ENCODE results near the gene KAT7. TPM values are rescaled to one million over a fixed set of nuclear protein-coding genes. Genes with fewer than 3 reads are reported as not detected.

KAT7 gene
- total RNA-seq, 2 experiments from 2014 or later: 178 to 187 TPM

DNA sequence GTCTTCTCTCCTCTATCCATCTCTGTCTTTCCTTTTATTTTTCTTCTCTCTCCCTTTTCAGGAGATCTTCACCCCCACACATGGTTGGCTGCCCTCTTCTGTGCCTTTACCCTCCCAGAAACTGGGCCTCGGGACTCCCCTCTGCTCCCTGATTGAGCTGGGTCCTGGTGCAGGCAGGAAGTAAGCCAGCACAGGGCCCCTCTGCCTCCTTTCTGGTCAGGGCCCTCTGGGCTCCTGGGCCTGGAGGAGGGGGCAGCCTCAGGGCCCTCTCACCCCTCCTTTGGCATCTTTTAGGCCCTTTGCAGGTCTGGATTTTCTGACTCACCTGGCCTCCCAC, 80.5 kb downstream of the KAT7 start:
- Mint-ChIP-seq H3K9me3 (no peaks in the 10 kb centered on the region), H3K27me3 (no peaks in the 10 kb centered on the region), H3K27ac (no peak overlapping the region), H3K4me3 (no peak overlapping the region), H3K36me3 (ENCODE audit: low read depth) (no peaks in the 10 kb centered on the region), H3K4me1 (ENCODE audit: low read depth) (peaks cover 20% of the 10 kb centered on the region)
- H3K27me3 ChIP-seq (ENCODE audit: control insufficient read depth in 1 of 2, insufficient read depth in 2 of 2, low read length in 2 of 2): no peaks in the 10 kb centered on the region
- ChIA-PET POLR2A (no interaction called here), CTCF (no interaction called here)
- intact Hi-C loops (cut with DNase I, micrococcal nuclease): no loop called here
- H3K9me3 ChIP-seq (ENCODE audit: control insufficient read depth in 1 of 2, insufficient read depth in 1 of 2, low read length in 2 of 2): no peaks in the 10 kb centered on the region
- H3K4me3 ChIP-seq (ENCODE audit: low read length): no peak overlapping the region
- no peaks in the 10 kb centered on the region for H3K36me3 ChIP-seq (ENCODE audit: insufficient read depth, low read length)
- no peak for ATAC-seq (ENCODE audit: poor library complexity)
- DNase-seq: no peak
- H3K4me1 ChIP-seq (ENCODE audit: insufficient read depth, low read length): peaks cover 18% of the 10 kb centered on the region
- TF ChIP-seq, protein P1, sequence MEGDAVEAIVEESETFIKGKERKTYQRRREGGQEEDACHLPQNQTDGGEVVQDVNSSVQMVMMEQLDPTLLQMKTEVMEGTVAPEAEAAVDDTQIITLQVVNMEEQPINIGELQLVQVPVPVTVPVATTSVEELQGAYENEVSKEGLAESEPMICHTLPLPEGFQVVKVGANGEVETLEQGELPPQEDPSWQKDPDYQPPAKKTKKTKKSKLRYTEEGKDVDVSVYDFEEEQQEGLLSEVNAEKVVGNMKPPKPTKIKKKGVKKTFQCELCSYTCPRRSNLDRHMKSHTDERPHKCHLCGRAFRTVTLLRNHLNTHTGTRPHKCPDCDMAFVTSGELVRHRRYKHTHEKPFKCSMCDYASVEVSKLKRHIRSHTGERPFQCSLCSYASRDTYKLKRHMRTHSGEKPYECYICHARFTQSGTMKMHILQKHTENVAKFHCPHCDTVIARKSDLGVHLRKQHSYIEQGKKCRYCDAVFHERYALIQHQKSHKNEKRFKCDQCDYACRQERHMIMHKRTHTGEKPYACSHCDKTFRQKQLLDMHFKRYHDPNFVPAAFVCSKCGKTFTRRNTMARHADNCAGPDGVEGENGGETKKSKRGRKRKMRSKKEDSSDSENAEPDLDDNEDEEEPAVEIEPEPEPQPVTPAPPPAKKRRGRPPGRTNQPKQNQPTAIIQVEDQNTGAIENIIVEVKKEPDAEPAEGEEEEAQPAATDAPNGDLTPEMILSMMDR (IDR thresholded peaks at IDR 0.05): no peak
- no peak overlapping the region for H3K27ac ChIP-seq (ENCODE audit: low read depth in 1 of 2, low read length in 2 of 2)

DNA sequence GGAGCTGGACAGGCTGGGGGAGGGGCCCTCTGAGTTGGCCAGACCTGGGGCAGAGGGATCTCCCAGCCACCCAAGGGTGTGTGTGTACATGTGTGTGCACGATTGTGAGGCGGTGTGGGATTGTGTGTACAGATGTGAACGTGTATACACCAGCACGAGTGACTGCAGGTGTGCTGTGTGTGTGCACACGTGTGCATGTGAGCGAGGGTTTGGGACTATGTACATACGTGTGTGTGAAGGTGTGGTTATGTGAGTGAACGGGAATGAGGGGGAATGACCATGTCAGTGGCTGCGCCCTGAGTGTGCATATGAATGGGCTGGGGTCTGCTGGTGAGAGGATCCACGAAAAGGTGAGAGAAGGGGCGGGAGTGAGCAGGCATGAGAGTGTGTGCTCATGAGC, 81.8 kb downstream of the KAT7 start:
- TF ChIP-seq, protein P1 (IDR thresholded peaks at IDR 0.05): no peak
- H3K27ac Mint-ChIP-seq: no peak overlapping the region

DNA sequence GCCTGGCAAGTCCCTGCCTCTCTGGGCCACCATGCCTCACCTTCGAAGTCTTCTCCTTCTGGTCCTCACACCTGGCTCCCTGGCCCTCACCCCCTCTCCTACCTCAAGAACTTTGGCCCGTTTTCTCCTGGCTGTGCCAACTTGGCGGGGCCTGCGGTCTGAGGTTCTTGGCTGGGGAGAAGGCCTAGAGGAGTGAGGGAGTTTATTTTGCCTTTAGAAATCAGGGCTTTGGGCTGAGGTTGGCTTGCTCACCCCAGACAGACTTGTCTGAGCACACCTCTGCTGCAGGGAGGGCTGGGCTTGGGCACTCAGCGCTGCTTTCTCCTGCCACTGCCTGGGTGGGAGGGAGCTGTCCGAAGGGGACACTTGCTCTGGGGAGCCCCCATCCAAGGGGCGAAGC, 82.7 kb downstream of the KAT7 start:
- ATAC-seq (ENCODE audit: poor library complexity) (no peak), DNase-seq (no peak)
- Histone ChIP-seq H3K27ac (ENCODE audit: low read depth in 1 of 2, low read length in 2 of 2) (no peak overlapping the region), H3K27me3 (ENCODE audit: control insufficient read depth in 1 of 2, insufficient read depth in 2 of 2, low read length in 2 of 2) (no peaks in the 10 kb centered on the region), H3K4me3 (ENCODE audit: low read length) (no peak overlapping the region), H3K36me3 (ENCODE audit: insufficient read depth, low read length) (no peaks in the 10 kb centered on the region), H3K9me3 (ENCODE audit: control insufficient read depth in 1 of 2, insufficient read depth in 1 of 2, low read length in 2 of 2) (no peaks in the 10 kb centered on the region), H3K4me1 (ENCODE audit: insufficient read depth, low read length) (peaks cover 18% of the 10 kb centered on the region)
- Mint-ChIP-seq H3K4me3 (no peak overlapping the region), H3K9me3 (no peaks in the 10 kb centered on the region), H3K4me1 (ENCODE audit: low read depth) (peaks cover 20% of the 10 kb centered on the region), H3K36me3 (ENCODE audit: low read depth) (no peaks in the 10 kb centered on the region), H3K27me3 (peaks cover 8% of the 10 kb centered on the region), H3K27ac (no peak overlapping the region)
- TF ChIP-seq, protein P1 (IDR thresholded peaks at IDR 0.05): no peak
- intact Hi-C loops (cut with DNase I, micrococcal nuclease): no loop called here
- ChIA-PET CTCF (no interaction called here), POLR2A (no interaction called here)

More for the DNA sequence above, 81.8 kb downstream of the KAT7 start:
- H3K9me3 ChIP-seq (ENCODE audit: control insufficient read depth in 1 of 2, insufficient read depth in 1 of 2, low read length in 2 of 2): no peaks in the 10 kb centered on the region
- Mint-ChIP-seq H3K36me3 (ENCODE audit: low read depth) (no peaks in the 10 kb centered on the region), H3K4me1 (ENCODE audit: low read depth) (peaks cover 20% of the 10 kb centered on the region), H3K9me3 (no peaks in the 10 kb centered on the region), H3K4me3 (no peak overlapping the region), H3K27me3 (peaks cover 6% of the 10 kb centered on the region)
- no peak overlapping the region for H3K4me3 ChIP-seq (ENCODE audit: low read length)
- H3K4me1 ChIP-seq (ENCODE audit: insufficient read depth, low read length): peaks cover 18% of the 10 kb centered on the region
- DNase-seq: no peak
- ChIA-PET CTCF (no interaction called here), POLR2A (no interaction called here)
- no peaks in the 10 kb centered on the region for H3K27me3 ChIP-seq (ENCODE audit: control insufficient read depth in 1 of 2, insufficient read depth in 2 of 2, low read length in 2 of 2)
- H3K27ac ChIP-seq (ENCODE audit: low read depth in 1 of 2, low read length in 2 of 2): no peak overlapping the region
- H3K36me3 ChIP-seq (ENCODE audit: insufficient read depth, low read length): no peaks in the 10 kb centered on the region
- intact Hi-C loops (cut with DNase I, micrococcal nuclease): no loop called here
- ATAC-seq (ENCODE audit: poor library complexity): no peak

Data from CD4-positive, alpha-beta T cell (primary cell).